K562 (cell line): ENCODE results near the gene TMEM184C. TPM values are rescaled to one million over a fixed set of nuclear protein-coding genes. Genes with fewer than 3 reads are reported as not detected.

Experiments used
- ATAC-seq: fragments of 200-7000 bp; cut with Tn5 transposase; 3 replicates; pipeline ENCODE4 v1.9.1; 2020; ENCODE audit warnings: moderate library complexity
- BruUV-seq: library from RNA; stranded (reverse); fragments of 400-500 nt; replicated peaks from 2 replicates; lab custom pipeline; 2021; lab: Mats Ljungman, UMichigan
- CTCF ChIA-PET: fragments of 300-600 bp; formaldehyde crosslinking; extraction: SDS; loops from one replicate; lab custom pipeline; 2021; ENCODE audit warnings: low intra/inter-chr PET ratio; lab: Yijun Ruan, JAX
- POLR2A ChIA-PET: fragments of 300-600, 350-650 bp; sonication (Branson Sonifier 250); formaldehyde crosslinking; extraction: SDS; loops from one replicate; lab custom pipeline; 2021; ENCODE audit warnings: antibody characterized with exemption, inconsistent platforms; lab: Yijun Ruan, JAX
- DNase-seq, 4 experiments: peaks; one replicate each; pipeline versions ENCODE4 v3.0.0 to v3.0.0-alpha.2; 2011 to 2018; ENCODE audit warnings: low spot score in 3 of 4, mixed read lengths in 3 of 4; ENCODE audit errors: extremely low read depth in 1 of 4
- FAIRE-seq: peaks from 2 replicates; lab custom pipeline; 2011; peaks lifted over from hg19 to GRCh38; lab: Jason Lieb, UNC
- H2AFZ ChIP-seq: 2 replicates; pipeline ENCODE4 v1.6.0; 2011; ENCODE audit warnings: low read depth, low read length, control low read depth, inconsistent platforms
- H3K27ac ChIP-seq: fragments of 200-600 bp; 3 replicates; pipeline ENCODE4 v1.8.0; 2011; ENCODE audit warnings: low read depth, mild to moderate bottlenecking, control low read depth, inconsistent platforms, low read length, moderate library complexity, mixed read lengths; ENCODE audit errors: extremely low read depth
- H3K27me3 ChIP-seq, 2 experiments: fragments of 300-600 bp in 1 of 2; 2 replicates in 1 of 2; 3 replicates in 1 of 2; pipeline versions ENCODE4 v1.6.0 to v1.8.0; 2011; ENCODE audit warnings: inconsistent platforms in 2 of 2, low read length in 2 of 2, mild to moderate bottlenecking in 1 of 2, mixed read lengths in 1 of 2, moderate library complexity in 1 of 2; ENCODE audit not compliant: control insufficient read depth in 2 of 2, insufficient read depth in 2 of 2
- H3K36me3 ChIP-seq: fragments of 300-600 bp; 3 replicates; pipeline ENCODE4 v1.8.0; 2011; ENCODE audit warnings: mild to moderate bottlenecking, low read length, inconsistent platforms; ENCODE audit not compliant: control insufficient read depth, insufficient read depth
- H3K4me1 ChIP-seq, 2 experiments: fragments of 200-600 bp in 1 of 2; replicated peaks in 1 of 2; 2 replicates in 1 of 2; 3 replicates in 1 of 2; pipeline versions ENCODE4 v1.5.1 to v1.8.0; 2011; ENCODE audit warnings: inconsistent platforms in 2 of 2, low read length in 2 of 2, mild to moderate bottlenecking in 1 of 2, mixed read lengths in 1 of 2, moderate library complexity in 1 of 2; ENCODE audit not compliant: control insufficient read depth in 2 of 2, insufficient read depth in 2 of 2
- H3K4me2 ChIP-seq: 2 replicates; pipeline ENCODE4 v1.6.1; 2011; ENCODE audit warnings: low read length, control low read depth, inconsistent platforms, mixed read lengths; ENCODE audit not compliant: insufficient read depth
- H3K4me3 ChIP-seq: fragments of 200-600 bp; sonication (generic), shearing (Covaris generic); 2 replicates; pipeline ENCODE4 v1.5.1; 2016; ENCODE audit warnings: control low read depth, inconsistent platforms
- H3K79me2 ChIP-seq: fragments of 200-600 bp; 3 replicates; pipeline ENCODE4 v1.8.0; 2011; ENCODE audit warnings: low read length, inconsistent platforms; ENCODE audit not compliant: control insufficient read depth, insufficient read depth
- H3K9ac ChIP-seq, 2 experiments: 2 replicates each; pipeline versions ENCODE4 v1.6.0 to v1.6.1; 2011; ENCODE audit warnings: low read depth in 2 of 2, low read length in 2 of 2, control low read depth in 1 of 2, inconsistent platforms in 1 of 2, mild to moderate bottlenecking in 1 of 2, mixed read lengths in 1 of 2; ENCODE audit not compliant: insufficient read depth in 1 of 2
- H3K9me1 ChIP-seq: one replicate; pipeline ENCODE4 v1.6.0; 2011; ENCODE audit warnings: inconsistent platforms, mild to moderate bottlenecking, low read length, moderate library complexity; ENCODE audit not compliant: control insufficient read depth, insufficient read depth
- H3K9me3 ChIP-seq: replicated peaks from 2 replicates; pipeline ENCODE4 v1.5.1; 2011; ENCODE audit warnings: low read depth, low read length, inconsistent platforms; ENCODE audit not compliant: control insufficient read depth, insufficient read depth
- H4K20me1 ChIP-seq: replicated peaks from 2 replicates; pipeline ENCODE4 v1.6.1; 2011; ENCODE audit warnings: low read length, inconsistent platforms, mixed read lengths; ENCODE audit not compliant: control insufficient read depth, insufficient read depth
- CCNT2 ChIP-seq: IDR thresholded peaks from 2 replicates; pipeline ENCODE4 v1.6.1; 2011; ENCODE audit warnings: borderline replicate concordance, low read depth, mild to moderate bottlenecking, moderate library complexity, mixed read lengths, low read length; ENCODE audit not compliant: insufficient read length; ENCODE audit errors: extremely low read depth
- CEBPB ChIP-seq: fragments of 450-650 bp; IDR thresholded peaks from 2 replicates; pipeline ENCODE4 v1.6.1; 2016; ENCODE audit warnings: missing genetic modification characterization, missing compliant biosample characterization
- CREB5 ChIP-seq: fragments of 250-450 bp; sonication (Bioruptor Pico); IDR thresholded peaks from 2 replicates; pipeline ENCODE4 v1.5.0; 2020; ENCODE audit warnings: mild to moderate bottlenecking
- FOXA3 ChIP-seq, 2 experiments: fragments of 450-650 bp in 1 of 2; sonication (generic) in 1 of 2; formaldehyde crosslinking; IDR thresholded peaks in 1 of 2; conservative IDR thresholded peaks in 1 of 2; 2 replicates each; pipeline versions ENCODE4 v1.4.0 to v1.8.0; 2020 to 2022; ENCODE audit warnings: mild to moderate bottlenecking in 2 of 2, missing genetic modification reagents in 1 of 2
- GATAD2A ChIP-seq: fragments of 450-650 bp; IDR thresholded peaks from 2 replicates; pipeline ENCODE4 v1.6.1; 2017
- HMGN3 ChIP-seq: IDR thresholded peaks from 2 replicates; pipeline ENCODE4 v1.6.1; 2011; ENCODE audit warnings: borderline replicate concordance, low read depth, mild to moderate bottlenecking, mixed read lengths, low read length; ENCODE audit not compliant: insufficient read length; ENCODE audit errors: extremely low read depth
- NFIX ChIP-seq: fragments of 250-450 bp; sonication (Bioruptor Pico); IDR thresholded peaks from 2 replicates; pipeline ENCODE4 v1.4.0; 2020; ENCODE audit warnings: low read depth, mild to moderate bottlenecking, moderate library complexity
- RAD21 ChIP-seq, 2 experiments: fragments of 250-450 bp in 1 of 2; fragments of 450-650 bp in 1 of 2; sonication (Bioruptor Pico) in 1 of 2; formaldehyde crosslinking in 1 of 2; IDR thresholded peaks in 1 of 2; conservative IDR thresholded peaks in 1 of 2; 2 replicates each; pipeline versions ENCODE4 v1.4.0 to v1.8.0; 2020 to 2022; ENCODE audit warnings: mild to moderate bottlenecking in 2 of 2, moderate library complexity in 1 of 2
- TRIM25 ChIP-seq: fragments of 450-650 bp; IDR thresholded peaks from 2 replicates; pipeline ENCODE4 v1.7.0; 2016; ENCODE audit warnings: borderline replicate concordance
- ZNF24 ChIP-seq: fragments of 450-650 bp; IDR thresholded peaks from 2 replicates; pipeline ENCODE4 v1.6.1; 2016
- WGBS: fragments of 100-300 bp; shearing (Covaris generic); methylation state at CpG from one replicate; pipeline ENCODE4 v1.1.6; 2016; ENCODE audit warnings: low coverage, mixed read lengths; ENCODE audit not compliant: insufficient coverage; ENCODE audit errors: missing lambda C conversion rate; 5-methylcytosine and 5-hydroxymethylcytosine counted together
- in situ Hi-C: fragments of 300-500 bp; cut with MboI; formaldehyde crosslinking; loops from 4 replicates; pipeline ENCODE4 v1.15.0; 2018; ENCODE audit warnings: inconsistent platforms, mixed read lengths
- intact Hi-C: fragments of 100-400 bp; cut with micrococcal nuclease; formaldehyde crosslinking; loops from 2 replicates; pipeline ENCODE4 v1.14.2; 2022
- polyA plus RNA-seq, 8 experiments: library from polyadenylated mRNA; depleted of rRNA in 4 of 8; stranded (reverse) in 5 of 8; unstranded in 3 of 8; fragments of >200 nt; fragmentation: Nextera tagmentation in 2 of 8; fragmentation: Illumina TruSeq in 1 of 8; extraction: Ambion mirVana in 2 of 8; extraction: Trizol in 1 of 8; gene quantifications; 2 replicates each; pipeline versions ENCODE4 v1.2.1 to v1.2.3, GENCODE V29; 2011 to 2014; ENCODE audit warnings: inconsistent platforms in 1 of 8, missing spikeins in 1 of 8
- total RNA-seq, 7 experiments: library from RNA; depleted of rRNA in 6 of 7; stranded (reverse); fragments of >200 nt in 6 of 7; fragmentation: Illumina TruSeq in 2 of 7; extraction: Trizol in 2 of 7; gene quantifications; 2 replicates each; pipeline versions ENCODE4 v1.2.1 to v1.2.3, GENCODE V29; 2011 to 2021; ENCODE audit warnings: low replicate concordance in 1 of 7
- TF ChIP-seq, protein P1 (sequence below): sonication (generic); formaldehyde crosslinking; IDR thresholded peaks from 2 replicates; pipeline ENCODE4 v1.8.1; 2023; ENCODE audit warnings: mild to moderate bottlenecking, missing genetic modification reagents, moderate library complexity
- TF ChIP-seq, protein P2 (sequence below): sonication (generic); formaldehyde crosslinking; IDR thresholded peaks from 2 replicates; pipeline ENCODE4 v1.8.0; 2023; ENCODE audit warnings: mild to moderate bottlenecking, missing genetic modification reagents
- TF ChIP-seq, protein P3 (sequence below): fragments of 250-450 bp; sonication (Bioruptor Pico); IDR thresholded peaks from 2 replicates; pipeline ENCODE4 v1.5.0; 2021

The TMEM184C gene
- total and polyA plus RNA-seq, 9 of the 15 experiments (the other 6 are each of a cell fraction or from before 2014, with no cell fraction given), result 3.9 to 24.2 (median 18.2) TPM

DNA sequence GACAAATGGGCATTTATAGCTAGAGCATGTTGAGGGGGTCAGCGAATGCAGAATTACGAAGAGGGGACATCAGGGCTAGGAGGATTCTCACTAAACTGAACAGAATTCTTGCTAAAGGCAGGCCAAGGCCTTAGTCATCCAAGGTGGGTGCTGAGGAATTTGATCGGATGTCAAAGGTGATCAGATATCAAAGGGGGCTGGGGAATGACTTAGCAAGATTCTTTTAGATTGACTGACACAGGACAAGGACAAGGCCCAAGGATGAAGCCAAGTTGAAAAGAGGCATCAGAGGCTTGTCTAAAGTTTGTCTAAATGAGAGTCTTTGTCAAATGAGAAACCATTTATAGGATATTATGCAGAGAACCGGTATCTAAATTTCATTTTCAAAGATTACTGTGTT lies 9.7 kb downstream of the TMEM184C start (continued):
- TF ChIP-seq, protein P1, sequence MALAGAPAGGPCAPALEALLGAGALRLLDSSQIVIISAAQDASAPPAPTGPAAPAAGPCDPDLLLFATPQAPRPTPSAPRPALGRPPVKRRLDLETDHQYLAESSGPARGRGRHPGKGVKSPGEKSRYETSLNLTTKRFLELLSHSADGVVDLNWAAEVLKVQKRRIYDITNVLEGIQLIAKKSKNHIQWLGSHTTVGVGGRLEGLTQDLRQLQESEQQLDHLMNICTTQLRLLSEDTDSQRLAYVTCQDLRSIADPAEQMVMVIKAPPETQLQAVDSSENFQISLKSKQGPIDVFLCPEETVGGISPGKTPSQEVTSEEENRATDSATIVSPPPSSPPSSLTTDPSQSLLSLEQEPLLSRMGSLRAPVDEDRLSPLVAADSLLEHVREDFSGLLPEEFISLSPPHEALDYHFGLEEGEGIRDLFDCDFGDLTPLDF (CRISPR knock-in tag), result no peak
- TF ChIP-seq, protein P2, sequence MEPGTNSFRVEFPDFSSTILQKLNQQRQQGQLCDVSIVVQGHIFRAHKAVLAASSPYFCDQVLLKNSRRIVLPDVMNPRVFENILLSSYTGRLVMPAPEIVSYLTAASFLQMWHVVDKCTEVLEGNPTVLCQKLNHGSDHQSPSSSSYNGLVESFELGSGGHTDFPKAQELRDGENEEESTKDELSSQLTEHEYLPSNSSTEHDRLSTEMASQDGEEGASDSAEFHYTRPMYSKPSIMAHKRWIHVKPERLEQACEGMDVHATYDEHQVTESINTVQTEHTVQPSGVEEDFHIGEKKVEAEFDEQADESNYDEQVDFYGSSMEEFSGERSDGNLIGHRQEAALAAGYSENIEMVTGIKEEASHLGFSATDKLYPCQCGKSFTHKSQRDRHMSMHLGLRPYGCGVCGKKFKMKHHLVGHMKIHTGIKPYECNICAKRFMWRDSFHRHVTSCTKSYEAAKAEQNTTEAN (CRISPR knock-in tag), result no peak
- no peak for TF ChIP-seq FOXA3 (CRISPR knock-in tag; conservative IDR thresholded peaks at IDR 0.05 in 1 of 2, IDR thresholded peaks at IDR 0.05 in 1 of 2)
- no peak for TF ChIP-seq CEBPB

GRCh38 chr4:147628415-147628814 lies 11.2 kb downstream of the TMEM184C start:
- no peak for ATAC-seq
- BruUV-seq, result no TSS peak
- no peak overlapping the region for H3K4me3 ChIP-seq
- H3K27me3 ChIP-seq, result no peaks in the 10 kb centered on the region
- intact Hi-C loops, result no loop called here
- peaks cover 88% of the 10 kb centered on the region; the same call in 2 of the 3 replicates for H3K36me3 ChIP-seq
- 78% methylated on average over 3 of the region's 3 CpGs for WGBS
- no peaks in the 10 kb centered on the region for H3K79me2 ChIP-seq
- FAIRE-seq, result no peak
- in situ Hi-C loops, result no loop called here
- H3K9me3 ChIP-seq, result no peaks in the 10 kb centered on the region
- H4K20me1 ChIP-seq, result no peaks in the 10 kb centered on the region
- ChIA-PET CTCF (no interaction called here), POLR2A (interaction anchor here (0.6 kb wide), 1 partner anchor 11 kb away, joined by 4 read pairs; the partner anchor contains the start of gene TMEM184C)
- no peak overlapping the region for H3K9ac ChIP-seq
- DNase-seq, result no peak
- H3K4me2 ChIP-seq, result no peak overlapping the region
- H2AFZ ChIP-seq, result no peak overlapping the region
- no peaks in the 10 kb centered on the region for H3K4me1 ChIP-seq
- H3K27ac ChIP-seq, result no peak overlapping the region
- no peaks in the 10 kb centered on the region for H3K9me1 ChIP-seq
- TF ChIP-seq ZNF24, result no peak
- TF ChIP-seq RAD21 (CRISPR knock-in tag; conservative IDR thresholded peaks at IDR 0.05 in 1 of 2, IDR thresholded peaks at IDR 0.05 in 1 of 2), result no peak
- no peak for TF ChIP-seq CREB5
- TF ChIP-seq TRIM25, result no peak
- no peak for TF ChIP-seq CCNT2
- no peak for TF ChIP-seq HMGN3
- TF ChIP-seq NFIX, result no peak
- TF ChIP-seq GATAD2A, result no peak
- TF ChIP-seq, protein P3, sequence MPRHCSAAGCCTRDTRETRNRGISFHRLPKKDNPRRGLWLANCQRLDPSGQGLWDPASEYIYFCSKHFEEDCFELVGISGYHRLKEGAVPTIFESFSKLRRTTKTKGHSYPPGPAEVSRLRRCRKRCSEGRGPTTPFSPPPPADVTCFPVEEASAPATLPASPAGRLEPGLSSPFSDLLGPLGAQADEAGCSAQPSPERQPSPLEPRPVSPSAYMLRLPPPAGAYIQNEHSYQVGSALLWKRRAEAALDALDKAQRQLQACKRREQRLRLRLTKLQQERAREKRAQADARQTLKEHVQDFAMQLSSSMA (CRISPR knock-in tag), result no peak
